Liver (tissue), 9 donors: Measurements from ENCODE around the gene DAD1. TPM values are rescaled to one million over a fixed set of nuclear protein-coding genes. Genes with fewer than 3 reads are reported as not detected.

Source experiments
- DNase-seq: peaks from one replicate; pipeline ENCODE4 v3.0.0-alpha.2; 2017; ENCODE audit warnings: low spot score
- H3K27ac ChIP-seq, 2 donors: one replicate each; pipeline ENCODE4 v1.7.0; 2013; ENCODE audit warnings: inconsistent platforms in 2 of 2, low read length in 2 of 2, control low read depth in 1 of 2, low read depth in 1 of 2, mild to moderate bottlenecking in 1 of 2
- H3K27me3 ChIP-seq, 4 donors: one replicate each; pipeline versions ENCODE4 v1.6.1 to v1.7.0; 2013; ENCODE audit warnings: low read length in 3 of 4, inconsistent platforms in 1 of 4, mild to moderate bottlenecking in 1 of 4, moderate library complexity in 1 of 4; ENCODE audit not compliant: control insufficient read depth in 4 of 4, insufficient read depth in 4 of 4
- H3K36me3 ChIP-seq, 4 donors: one replicate each; pipeline versions ENCODE4 v1.6.1 to v1.7.0; 2013; ENCODE audit warnings: low read length in 3 of 4, mild to moderate bottlenecking in 3 of 4, low read depth in 1 of 4, moderate library complexity in 1 of 4; ENCODE audit not compliant: control insufficient read depth in 4 of 4, insufficient read depth in 3 of 4
- H3K4me1 ChIP-seq, 4 donors: one replicate each; pipeline versions ENCODE4 v1.6.1 to v1.7.0; 2013; ENCODE audit warnings: low read length in 3 of 4, mild to moderate bottlenecking in 3 of 4, moderate library complexity in 1 of 4; ENCODE audit not compliant: control insufficient read depth in 4 of 4, insufficient read depth in 4 of 4
- H3K4me3 ChIP-seq, 3 donors: one replicate each; pipeline versions ENCODE4 v1.6.1 to v1.7.0; 2013; ENCODE audit warnings: low read length in 3 of 3, control low read depth in 1 of 3, low read depth in 1 of 3, mild to moderate bottlenecking in 1 of 3
- H3K9ac ChIP-seq, 2 donors: one replicate each; pipeline ENCODE4 v1.7.0; 2013; ENCODE audit warnings: low read length in 2 of 2, mild to moderate bottlenecking in 2 of 2, moderate library complexity in 2 of 2, control low read depth in 1 of 2, low read depth in 1 of 2
- H3K9me3 ChIP-seq, 4 donors: one replicate each; pipeline versions ENCODE4 v1.6.1 to v1.7.0; 2013; ENCODE audit warnings: low read length in 3 of 4; ENCODE audit not compliant: control insufficient read depth in 4 of 4
- CTCF ChIP-seq: fragments of 150-350 bp; IDR thresholded peaks from 2 replicates; pipeline ENCODE4 v1.5.1; 2017; ENCODE audit warnings: improper control_type of control experiment, low read depth, low read length; ENCODE audit not compliant: missing input control
- EGR1 ChIP-seq, 2 donors: IDR thresholded peaks; 2 replicates each; pipeline ENCODE4 v1.6.1; 2016 to 2018; ENCODE audit warnings: antibody characterized with exemption in 2 of 2, low read depth in 2 of 2
- FOXA1 ChIP-seq: IDR thresholded peaks from 2 replicates; pipeline ENCODE4 v1.6.1; 2016; ENCODE audit warnings: antibody characterized with exemption
- FOXA2 ChIP-seq: IDR thresholded peaks from 2 replicates; pipeline ENCODE4 v1.6.1; 2016; ENCODE audit warnings: antibody characterized with exemption
- HNF4G ChIP-seq: IDR thresholded peaks from 2 replicates; pipeline ENCODE4 v1.6.1; 2016; ENCODE audit warnings: antibody characterized with exemption
- MAX ChIP-seq: IDR thresholded peaks from 2 replicates; pipeline ENCODE4 v1.6.1; 2016; ENCODE audit warnings: antibody characterized with exemption
- RAD21 ChIP-seq, 2 donors: IDR thresholded peaks; 2 replicates each; pipeline ENCODE4 v1.6.1; 2016; ENCODE audit warnings: antibody characterized with exemption in 2 of 2, mild to moderate bottlenecking in 2 of 2
- REST ChIP-seq: IDR thresholded peaks from 2 replicates; pipeline ENCODE4 v1.6.1; 2016; ENCODE audit warnings: antibody characterized with exemption, mild to moderate bottlenecking
- RXRA ChIP-seq, 2 donors: IDR thresholded peaks; 2 replicates each; pipeline ENCODE4 v1.6.1; 2017 to 2018; ENCODE audit warnings: antibody characterized with exemption in 2 of 2, mild to moderate bottlenecking in 1 of 2
- SP1 ChIP-seq: IDR thresholded peaks from 2 replicates; pipeline ENCODE4 v1.6.1; 2018; ENCODE audit warnings: antibody characterized with exemption, mild to moderate bottlenecking
- ZBTB33 ChIP-seq: IDR thresholded peaks from 2 replicates; pipeline ENCODE4 v1.6.1; 2016; ENCODE audit warnings: antibody characterized with exemption
- WGBS: extraction: QIAGEN DNeasy Blood & Tissue Kit; methylation state at CpG from one replicate; pipeline ENCODE4 v1.1.7; 2013; 5-methylcytosine and 5-hydroxymethylcytosine counted together
- polyA plus RNA-seq, 2 donors: library from polyadenylated mRNA; stranded (reverse) in 1 of 2; unstranded in 1 of 2; fragments of 200-250 nt in 1 of 2; fragments of >200 nt in 1 of 2; fragmentation: Nextera tagmentation in 1 of 2; extraction: Ambion mirVana in 1 of 2; gene quantifications; one replicate each; pipeline versions ENCODE4 v1.2.1 to v1.2.3, GENCODE V29; 2013 to 2015
- total RNA-seq, 2 donors: library from RNA; depleted of rRNA; stranded (reverse); fragments of >200 nt; gene quantifications; one replicate each; pipeline ENCODE4 v1.2.3, GENCODE V29; 2014
- donor health status: healthy.
- donor health status: healthy.
- donor health status: healthy.
- donor health status: healthy.
- donor health status: healthy.

The DAD1 gene
- total and polyA plus RNA-seq, 4 donors = 142 to 254 (median 205) TPM

- no peak for TF ChIP-seq CTCF
- TF ChIP-seq HNF4G = no peak
- TF ChIP-seq EGR1 (IDR thresholded peaks at IDR 0.05; ENCODE audit: low read depth in 2 of 2) = no peak
- TF ChIP-seq FOXA2 = no peak
Observed at GRCh38 chr14:22563987-22564386, 25.0 kb downstream of the DAD1 start (continued).

GRCh38 chr14:22561661-22562579 lies 27.1 kb downstream of the DAD1 start:
- H3K36me3 ChIP-seq = peaks cover 3 to 27% (median 17%) of the 10 kb centered on the region in 4 donors

More at GRCh38 chr14:22561661-22562579, 27.1 kb downstream of the DAD1 start:
- Histone ChIP-seq H3K4me3 (no peak overlapping the region), H3K4me1 (peaks cover 5 to 19% (median 12%) of the 10 kb centered on the region in 4 donors), H3K9me3 (no peaks in the 10 kb centered on the region), H3K9ac (no peak overlapping the region), H3K27ac (no peak overlapping the region), H3K27me3 (no peaks in the 10 kb centered on the region)
- WGBS = 71% methylated on average over 11 of the region's 11 CpGs
- DNase-seq = no peak
- TF ChIP-seq RXRA (IDR thresholded peaks at IDR 0.05) (no peak), REST (no peak), FOXA1 (no peak), CTCF (no peak), RAD21 (IDR thresholded peaks at IDR 0.05) (no peak), SP1 (no peak), MAX (no peak), FOXA2 (no peak), ZBTB33 (no peak)
